GM18511 (cell line): Measurements from ENCODE around the gene PTPN9.
"Not testable (repeated sequence)": the region's sequence is repeated elsewhere in the genome, so short reads cannot be mapped to it uniquely, and the experiment has no call there.

Experiments
- ATAC-seq: cut with Tn5 transposase; IDR thresholded peaks from one replicate; pipeline ENCODE4 v1.9.1; 2021; ENCODE audit warnings: mild to moderate bottlenecking, moderate library complexity; ENCODE audit not compliant: unreplicated experiment

The PTPN9 gene

GRCh38 chr15:75454471-75455378 is 124.4 kb downstream of the PTPN9 start:
- ATAC-seq = no peak

- ATAC-seq = peak; percentile 35
Observed at GRCh38 chr15:75453703-75454470, 125.2 kb downstream of the PTPN9 start.

GRCh38 chr15:75452865-75453702 is 126.0 kb downstream of the PTPN9 start:
- no peak for ATAC-seq

GRCh38 chr15:75452364-75452864 is 126.7 kb downstream of the PTPN9 start:
- no peak for ATAC-seq

GRCh38 chr15:75451674-75452363 is 127.3 kb downstream of the PTPN9 start, which contains the start of gene SIN3A:
Gene SIN3A, minus strand, starts transcription at chr15:75451690. Its CDS starts 21,315 bp downstream, at chr15:75430375.
- ATAC-seq = peak; percentile 52

- no peak for ATAC-seq
Observed at GRCh38 chr15:75451202-75451673, 127.9 kb downstream of the PTPN9 start.

- peak; percentile 30 for ATAC-seq
Observed at GRCh38 chr15:75450307-75451201, 128.6 kb downstream of the PTPN9 start.

- no peak for ATAC-seq
Observed at GRCh38 chr15:75449585-75450306, 129.4 kb downstream of the PTPN9 start.

- ATAC-seq = not testable (repeated sequence)
Observed at GRCh38 chr15:75448171-75448570, 130.9 kb downstream of the PTPN9 start.

GRCh38 chr15:75446151-75446550 is 133.0 kb downstream of the PTPN9 start:
- ATAC-seq = no peak

- not testable (repeated sequence) for ATAC-seq
Observed at GRCh38 chr15:75445324-75445723, 133.8 kb downstream of the PTPN9 start.

- ATAC-seq = not testable (repeated sequence)
Observed at GRCh38 chr15:75443972-75444453, 135.1 kb downstream of the PTPN9 start.

GRCh38 chr15:75437721-75438120 is 141.4 kb downstream of the PTPN9 start:
- no peak for ATAC-seq

- ATAC-seq = no peak
Observed at GRCh38 chr15:75436881-75437280, 142.2 kb downstream of the PTPN9 start.

GRCh38 chr15:75431682-75432081 is 147.4 kb downstream of the PTPN9 start:
- ATAC-seq = no peak

- no peak for ATAC-seq
Observed at GRCh38 chr15:75431270-75431669, 147.8 kb downstream of the PTPN9 start.

- no peak for ATAC-seq
Observed at GRCh38 chr15:75430259-75430658, 148.9 kb downstream of the PTPN9 start.

GRCh38 chr15:75428152-75428551 is 151.0 kb downstream of the PTPN9 start:
- ATAC-seq = no peak
